Renal pelvis (tissue), 4 donors: ENCODE results near the gene BDH2. TPM values are rescaled to one million over a fixed set of nuclear protein-coding genes. Genes with fewer than 3 reads are reported as not detected.

ENCODE experiments used
- DNase-seq: peaks from one replicate; pipeline ENCODE4 v3.0.0-alpha.2; 2013
- polyA plus RNA-seq, 3 donors: library from polyadenylated mRNA; unstranded; fragments of 120-200 nt; gene quantifications; one replicate each; pipeline ENCODE4 v1.2.1, GENCODE V29; 2013; ENCODE audit not compliant: insufficient read length in 3 of 3

Gene BDH2
- polyA plus RNA-seq, 3 donors = 178 to 208 (median 185) TPM

DNA sequence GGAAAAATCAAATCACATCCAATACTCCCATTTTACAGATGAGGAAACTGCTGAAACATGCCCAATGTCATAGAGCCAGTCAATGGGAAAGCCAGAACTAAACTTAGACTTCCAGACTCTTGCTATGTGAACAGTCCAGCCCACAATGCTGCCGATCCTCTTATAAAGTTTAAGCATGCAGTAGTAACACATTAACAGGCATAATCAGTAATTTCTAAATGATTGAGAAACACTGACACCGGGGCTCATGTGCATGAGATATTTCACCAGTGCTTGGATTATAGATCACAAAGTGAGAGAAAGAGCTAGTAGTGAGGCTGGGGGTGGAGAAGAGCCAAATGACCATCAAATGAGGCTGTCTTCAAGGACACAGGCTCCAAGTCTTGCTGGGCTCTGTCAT is 2.5 kb downstream of the BDH2 start:
- no peak for DNase-seq

GRCh38 chr4:103095080-103095479 is 4.6 kb downstream of the BDH2 start:
- DNase-seq = no peak

GRCh38 chr4:103092245-103092644 is 7.4 kb downstream of the BDH2 start:
- no peak for DNase-seq

DNA sequence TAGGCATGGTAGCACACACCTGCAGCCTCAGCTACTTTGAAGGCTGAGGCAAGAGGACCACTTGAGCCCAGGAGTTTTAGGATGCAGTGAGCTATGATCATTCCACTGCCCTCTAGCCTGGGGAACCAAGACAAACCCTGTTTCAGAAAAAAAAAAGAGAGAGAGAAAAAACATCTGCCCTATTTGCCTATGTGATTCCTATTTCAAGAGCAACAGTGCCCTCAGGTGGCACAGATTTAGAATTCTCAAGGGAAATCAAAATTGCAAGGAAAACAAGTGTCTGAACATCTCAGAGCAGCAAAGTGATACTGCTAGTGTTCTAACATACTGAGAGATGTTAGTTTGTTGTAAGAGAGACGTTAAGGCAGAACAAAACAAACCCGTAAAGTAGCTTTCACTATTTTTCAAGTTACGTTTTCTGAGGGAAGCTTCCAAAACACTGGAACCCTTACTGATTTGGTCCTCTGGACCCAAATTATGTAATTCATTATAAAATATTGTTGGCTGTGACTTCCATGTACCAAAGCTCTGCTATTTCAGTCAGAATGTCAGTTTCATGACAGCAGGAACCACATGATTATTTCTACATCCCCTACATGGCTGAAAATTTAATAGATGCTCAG is 7.9 kb downstream of the BDH2 start:
- peak; percentile 61 for DNase-seq

- no peak for DNase-seq
These were observed 10.2 kb downstream of the BDH2 start for GRCh38 chr4:103089481-103089880.

GRCh38 chr4:103086551-103086950 is 13.1 kb downstream of the BDH2 start:
- DNase-seq = no peak

- no peak for DNase-seq
These were observed 14.0 kb downstream of the BDH2 start for GRCh38 chr4:103085555-103086196.

DNA sequence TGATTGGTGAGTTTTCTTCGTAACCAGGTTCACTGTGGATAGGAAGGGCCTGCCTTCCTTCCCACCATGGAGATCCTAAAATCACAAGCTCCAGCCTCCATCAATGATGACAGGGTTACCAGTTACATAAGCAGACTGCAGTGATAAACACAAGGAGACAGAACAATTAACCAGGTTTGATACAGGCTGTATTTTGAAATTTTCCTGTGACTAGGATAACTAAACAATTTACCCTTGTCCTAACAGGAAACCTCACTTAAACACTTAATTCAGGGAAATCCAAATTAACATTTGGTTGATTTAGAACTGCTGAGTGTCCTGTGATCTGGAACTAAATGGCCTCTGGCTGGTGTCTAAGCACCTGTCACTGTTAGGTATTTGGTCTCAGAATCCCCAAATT is 20.0 kb downstream of the BDH2 start:
- DNase-seq = no peak

- DNase-seq = no peak
These were observed 22.8 kb downstream of the BDH2 start, which contains the start of gene SLC9B2 for GRCh38 chr4:103076747-103077347. SLC9B2 (minus strand) TSS chr4:103076761; CDS start chr4:103067550, 9,211 bp downstream.

GRCh38 chr4:103075894-103076746 is 23.5 kb downstream of the BDH2 start:
- peak; percentile 55 for DNase-seq

- DNase-seq = peak; percentile 12
These were observed 24.2 kb downstream of the BDH2 start for GRCh38 chr4:103075435-103075893.

- DNase-seq = no peak
These were observed 24.7 kb downstream of the BDH2 start for GRCh38 chr4:103074744-103075434.

- DNase-seq = no peak
These were observed 25.7 kb downstream of the BDH2 start for GRCh38 chr4:103073792-103074438.

DNA sequence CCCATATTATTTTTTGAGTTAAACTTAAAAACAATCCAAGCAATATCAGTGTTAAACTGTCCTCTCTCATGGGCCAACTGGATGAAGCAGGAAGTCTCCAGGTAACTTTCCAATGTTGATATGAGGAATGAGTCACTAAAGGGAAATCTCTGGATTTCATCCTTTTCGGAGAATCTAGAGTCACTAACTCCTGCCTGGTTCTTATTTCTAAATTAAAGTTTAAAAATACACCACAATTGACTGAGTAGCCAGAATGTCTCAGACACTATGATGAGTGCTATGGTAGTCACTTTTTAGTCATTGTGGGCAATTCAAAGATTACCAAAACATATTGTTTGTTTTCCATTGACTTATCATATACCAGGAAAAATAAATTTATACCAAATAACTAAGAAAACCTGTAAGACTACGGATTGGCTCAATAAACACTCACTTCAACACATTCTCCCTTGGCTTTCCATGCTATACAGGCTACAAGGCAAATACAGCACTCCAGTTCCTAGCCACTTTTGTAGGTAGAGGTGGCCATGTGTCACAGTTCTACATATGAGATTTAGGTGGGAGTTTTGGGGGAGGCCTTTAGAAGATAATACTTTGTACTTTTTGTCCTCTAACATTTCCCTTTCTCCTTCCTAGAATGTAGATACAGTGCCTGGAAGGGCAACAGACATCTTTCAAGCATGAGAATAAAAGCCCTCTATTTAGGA is 31.6 kb downstream of the BDH2 start:
- DNase-seq = no peak

GRCh38 chr4:103060453-103061148 is 39.0 kb downstream of the BDH2 start:
- DNase-seq = no peak

DNA sequence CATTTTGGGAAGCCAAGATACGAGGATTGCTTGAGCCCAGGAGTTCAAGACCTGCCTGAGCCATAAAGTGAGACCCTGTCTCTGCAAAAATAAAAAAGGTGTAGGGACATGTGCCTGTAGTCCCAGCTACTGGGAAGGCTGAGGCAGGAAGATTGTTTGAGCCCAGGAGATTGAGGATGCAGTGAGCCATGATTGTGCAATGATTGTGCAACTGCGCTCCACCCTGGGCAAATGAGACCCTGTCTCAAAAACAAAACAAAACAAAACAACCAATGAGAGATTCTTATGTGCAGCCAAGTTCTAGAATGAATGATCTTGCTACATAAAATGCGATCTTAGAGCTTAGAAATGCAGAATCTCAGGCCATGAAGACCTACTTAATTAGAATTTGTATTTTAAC is 45.6 kb downstream of the BDH2 start:
- no peak for DNase-seq

GRCh38 chr4:103052779-103053178 is 46.9 kb downstream of the BDH2 start:
- no peak for DNase-seq

GRCh38 chr4:103052145-103052544 is 47.5 kb downstream of the BDH2 start:
- no peak for DNase-seq

- DNase-seq = no peak
These were observed 48.7 kb downstream of the BDH2 start for GRCh38 chr4:103050736-103051436.
